CD4-positive, alpha-beta T cell treated with Interleukin-1 beta for 1 hour (primary cell): ENCODE data around the gene SLC51B.
"Not testable (repeated sequence)": the region's sequence is repeated elsewhere in the genome, so short reads cannot be mapped to it uniquely, and the experiment has no call there.

ENCODE experiments used
- DNase-seq, 2 donors: peaks; one replicate each; pipeline ENCODE4 v3.0.0-alpha.2; 2020 to 2022

SLC51B gene

DNA sequence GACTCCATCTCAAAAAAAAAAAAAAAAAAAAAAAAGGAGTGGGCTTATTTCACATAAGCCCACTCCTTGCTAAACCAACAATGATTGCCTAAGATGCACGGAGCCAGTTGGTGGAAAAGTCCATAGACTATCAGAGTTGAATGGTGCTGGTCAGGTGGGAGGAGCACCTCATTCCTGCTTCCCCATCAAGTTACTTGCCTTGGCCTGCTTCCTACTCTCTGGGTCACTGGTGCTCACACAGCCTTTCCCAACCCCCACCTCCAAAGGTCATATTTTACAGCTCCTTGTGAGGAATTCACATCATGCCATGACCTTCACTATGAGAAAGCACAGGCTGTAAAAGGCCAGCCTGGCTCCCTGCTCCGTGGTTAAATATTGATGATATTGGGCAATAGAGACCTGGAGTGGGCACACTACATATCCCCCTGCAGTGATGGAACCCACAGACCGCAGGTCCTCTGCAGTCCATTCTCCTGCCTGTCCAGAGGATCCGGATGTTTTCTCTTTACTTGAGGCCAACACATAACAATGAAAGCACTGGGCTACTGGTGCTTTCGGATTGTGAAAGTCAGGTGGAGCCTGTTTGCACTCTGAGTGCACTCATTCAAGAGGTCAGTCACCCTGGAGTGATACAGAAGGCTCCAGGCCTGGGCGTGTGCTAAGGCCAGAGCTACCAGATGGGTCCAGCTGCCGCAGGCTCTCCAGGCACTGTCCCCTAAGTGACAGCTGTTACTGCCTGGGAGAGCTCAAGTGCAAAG lies at the start of gene SLC51B:
Gene SLC51B (plus strand): TSS at position 664 of the 758 bp plus-strand sequence. CDS start 4,618 bp downstream, outside the sequence.
- no peak for DNase-seq

DNA sequence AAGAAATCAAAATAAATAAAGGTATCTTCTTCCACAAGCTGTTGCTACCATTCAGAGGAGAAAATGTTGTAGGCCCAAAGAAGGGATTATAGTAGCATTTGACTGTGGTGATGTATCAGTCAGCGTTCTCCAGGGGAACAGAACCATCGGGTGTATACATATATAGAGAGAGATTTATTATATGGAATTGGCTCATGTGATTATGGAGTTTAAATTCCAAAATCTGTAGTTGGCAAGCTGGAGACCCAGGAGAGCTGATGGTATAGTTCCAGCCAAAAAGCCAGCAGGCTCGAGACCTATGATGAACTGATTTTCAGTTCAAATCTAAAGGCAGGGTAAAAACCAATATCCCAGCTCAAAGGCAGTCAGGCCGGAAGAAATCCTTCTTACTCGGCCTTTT lies 48.1 kb upstream of the SLC51B start:
- DNase-seq = no peak

DNA sequence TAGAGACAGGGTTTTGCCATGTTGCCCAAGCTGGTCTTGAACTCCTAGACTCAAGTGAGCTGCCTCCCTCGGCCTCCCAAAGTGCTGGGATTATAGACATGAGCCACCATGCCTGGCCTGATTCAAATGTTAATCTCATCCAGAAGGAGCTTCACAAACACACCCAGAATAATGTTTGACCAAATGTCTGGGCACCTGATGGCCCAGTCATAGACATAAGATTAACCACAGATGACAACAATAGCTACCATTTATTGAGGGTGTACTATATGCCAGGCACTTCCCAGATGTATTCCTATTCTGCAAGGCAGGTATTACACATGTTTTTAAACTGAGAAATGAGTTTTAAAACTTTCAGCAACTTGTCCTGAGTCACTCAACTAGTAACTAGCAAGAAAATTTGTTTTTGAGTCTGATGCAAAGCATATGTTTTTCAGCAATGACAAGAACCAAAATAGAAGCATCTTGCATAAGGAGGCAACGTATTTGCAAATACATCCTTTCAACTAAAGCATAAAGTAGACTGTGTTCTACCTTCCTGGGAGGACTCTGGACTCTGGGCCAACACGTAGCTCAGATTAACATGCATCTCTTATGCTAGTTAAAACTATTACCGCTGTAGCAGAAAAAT lies 47.3 kb upstream of the SLC51B start:
- no peak for DNase-seq

DNA sequence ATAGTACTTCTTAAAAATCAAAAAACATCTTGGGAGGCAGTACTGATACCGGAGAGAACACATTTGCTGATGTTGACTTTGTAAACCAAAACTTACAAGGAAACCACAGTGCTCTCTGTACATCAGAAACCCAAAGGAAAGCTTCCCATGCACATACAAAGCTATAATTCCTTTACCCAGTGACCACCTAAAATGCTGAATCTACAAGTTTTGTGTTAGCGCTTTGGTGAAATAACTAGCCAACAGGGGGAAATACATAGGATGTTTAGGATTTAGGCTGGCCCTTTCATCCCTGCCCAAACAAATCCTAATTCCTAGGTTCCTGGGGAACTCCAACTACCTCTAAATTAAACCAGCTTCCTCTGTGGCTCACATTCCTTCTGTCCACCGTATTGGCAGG lies 40.2 kb upstream of the SLC51B start:
- DNase-seq = no peak

DNA sequence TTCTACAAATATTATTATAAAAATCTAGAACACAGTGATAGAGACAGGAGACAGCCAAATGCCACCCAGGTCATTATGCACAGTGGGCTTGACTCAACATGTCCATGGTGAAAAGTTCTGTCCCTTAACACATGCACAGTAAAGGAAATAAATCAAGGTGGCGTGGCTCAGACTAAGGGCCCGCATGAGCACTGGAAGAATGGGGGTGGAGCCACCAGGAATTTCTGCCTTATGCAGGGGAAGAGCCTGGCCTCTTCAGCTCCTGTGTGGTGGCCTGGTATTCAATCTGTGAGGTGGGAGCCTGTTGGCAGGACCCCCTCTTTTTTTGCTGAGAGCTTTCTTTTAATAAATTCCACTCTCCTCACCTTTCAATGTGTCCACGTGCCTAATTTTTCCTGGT lies 38.3 kb upstream of the SLC51B start:
- no peak for DNase-seq

DNA sequence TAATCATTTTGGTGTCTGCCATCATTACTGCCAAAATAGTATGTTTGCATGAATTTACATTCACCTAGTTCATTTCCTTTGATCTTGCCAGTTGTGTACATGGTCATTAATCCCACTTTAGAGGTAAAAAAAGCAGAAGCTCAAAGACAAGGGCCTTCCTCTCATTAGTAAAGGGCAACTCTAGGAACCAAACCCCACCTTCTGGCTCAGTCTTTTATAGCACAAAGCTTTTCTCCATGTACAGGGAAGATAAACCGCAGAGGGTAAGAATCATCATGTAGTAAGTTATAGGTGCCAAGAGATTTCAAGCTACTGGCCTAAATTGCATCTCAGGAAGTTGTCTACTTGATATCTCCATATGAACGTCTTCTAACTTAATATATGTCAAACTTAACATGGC lies 36.2 kb upstream of the SLC51B start:
- DNase-seq = no peak

DNA sequence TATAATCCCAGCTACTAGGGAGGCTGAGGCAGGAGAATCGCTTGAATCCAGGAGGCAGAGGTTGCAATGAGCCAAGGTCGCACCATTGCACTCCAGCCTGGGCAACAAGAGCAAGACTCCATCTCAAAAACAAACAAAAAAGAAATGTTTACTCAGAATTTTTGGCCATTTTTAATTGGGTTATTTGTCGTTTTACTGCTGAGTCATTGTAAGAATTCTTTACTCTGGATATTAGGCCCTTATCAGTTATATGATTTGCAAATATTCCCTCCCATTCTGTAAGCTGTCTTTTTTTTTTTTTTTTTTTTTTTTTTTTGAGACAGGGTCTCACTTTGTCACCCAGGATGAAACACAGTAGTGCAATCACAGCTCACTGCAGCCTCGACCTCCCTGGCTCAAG lies 34.0 kb upstream of the SLC51B start:
- not testable (repeated sequence) for DNase-seq

DNA sequence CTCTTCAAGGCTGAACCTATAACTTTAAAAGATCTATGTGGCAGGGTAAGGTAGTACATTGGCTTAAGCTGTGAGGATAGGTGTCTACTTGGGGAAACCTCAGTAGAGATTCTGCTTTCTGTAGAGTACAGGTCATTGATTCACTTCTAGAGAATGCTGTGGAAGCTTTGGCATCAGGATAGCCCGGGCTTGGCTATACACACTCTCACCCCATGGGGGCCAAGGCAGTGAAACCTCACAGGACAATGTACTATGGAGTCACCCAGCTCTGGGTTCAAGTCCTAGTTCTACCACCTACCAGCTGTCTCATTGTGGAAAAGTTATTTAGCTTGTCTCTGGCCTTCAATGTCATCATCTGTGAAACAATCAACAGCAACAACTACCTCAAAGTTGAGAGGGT lies 24.8 kb upstream of the SLC51B start:
- no peak for DNase-seq

DNA sequence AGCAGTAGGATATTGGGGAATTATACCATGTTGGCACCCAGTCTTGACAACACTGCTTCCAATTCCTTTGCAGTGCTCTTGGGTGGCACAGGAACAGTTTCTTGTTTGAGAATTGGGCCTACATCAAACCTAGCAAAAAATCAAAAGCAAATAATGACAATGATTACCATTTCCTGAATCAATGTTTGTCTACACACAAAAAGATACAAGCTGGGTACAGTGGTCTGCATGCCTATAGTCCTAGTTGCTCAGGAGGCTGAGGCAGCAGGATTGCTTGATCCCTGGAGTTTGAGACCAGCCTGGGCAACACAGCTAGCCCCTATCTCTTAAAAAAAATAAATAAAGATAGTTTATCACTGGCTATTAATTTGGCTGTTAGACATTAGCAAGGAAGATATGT lies 23.7 kb upstream of the SLC51B start:
- no peak for DNase-seq

DNA sequence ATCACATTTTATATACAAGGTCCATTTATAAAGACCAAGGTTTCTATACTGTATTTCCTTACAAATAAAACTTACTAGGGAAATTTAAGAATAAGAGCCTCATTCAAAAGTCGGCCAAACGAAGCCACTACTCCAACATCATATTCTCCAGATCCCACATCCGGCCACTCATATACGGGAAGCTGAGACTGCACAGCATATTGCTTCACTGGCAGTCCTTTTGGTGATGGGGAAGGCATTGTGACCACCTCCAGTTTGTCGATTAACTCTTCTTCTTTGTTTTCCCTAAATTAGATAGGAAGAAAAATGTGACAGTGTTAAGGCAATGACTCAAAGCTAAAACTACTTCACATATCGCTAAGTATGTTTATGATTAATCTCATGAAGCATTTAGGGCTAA lies 18.4 kb upstream of the SLC51B start:
- no peak for DNase-seq

DNA sequence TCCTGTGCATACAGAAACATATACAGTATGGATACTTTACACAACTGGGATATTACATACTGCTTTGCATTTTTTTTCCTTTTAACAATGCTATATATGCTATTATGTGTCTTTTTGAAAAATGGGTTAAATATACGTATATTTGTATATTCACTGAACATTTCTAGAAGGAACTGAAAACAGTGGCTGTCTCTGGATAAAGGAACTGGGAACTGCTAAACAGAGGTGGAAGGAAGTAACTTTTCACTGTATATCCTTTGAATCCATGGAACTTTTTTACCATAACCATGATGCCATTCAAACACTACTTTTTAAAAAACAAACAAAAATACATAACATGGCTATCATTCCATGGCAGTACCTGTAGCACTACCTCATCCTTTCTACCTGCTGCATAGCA lies 17.6 kb upstream of the SLC51B start:
- DNase-seq = no peak

DNA sequence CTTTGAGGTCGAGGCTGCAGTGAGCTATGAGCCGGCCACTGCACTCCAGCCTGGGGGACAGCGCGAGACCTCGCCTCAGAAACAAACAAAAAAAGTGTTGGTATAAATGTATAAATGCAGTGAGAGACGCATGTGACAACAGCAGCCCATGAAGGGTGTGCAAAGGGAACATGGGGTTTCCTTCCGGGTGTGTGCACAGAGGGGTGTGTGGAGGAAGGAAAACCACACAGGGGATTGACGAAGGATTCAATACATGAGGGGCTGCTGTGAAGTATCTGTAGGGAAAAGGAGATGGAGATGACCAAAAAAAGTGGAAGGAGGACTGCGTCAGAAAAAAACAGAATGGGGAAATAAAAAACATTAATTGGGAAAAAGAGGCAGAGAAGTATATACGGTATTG lies 16.8 kb upstream of the SLC51B start:
- DNase-seq = no peak

DNA sequence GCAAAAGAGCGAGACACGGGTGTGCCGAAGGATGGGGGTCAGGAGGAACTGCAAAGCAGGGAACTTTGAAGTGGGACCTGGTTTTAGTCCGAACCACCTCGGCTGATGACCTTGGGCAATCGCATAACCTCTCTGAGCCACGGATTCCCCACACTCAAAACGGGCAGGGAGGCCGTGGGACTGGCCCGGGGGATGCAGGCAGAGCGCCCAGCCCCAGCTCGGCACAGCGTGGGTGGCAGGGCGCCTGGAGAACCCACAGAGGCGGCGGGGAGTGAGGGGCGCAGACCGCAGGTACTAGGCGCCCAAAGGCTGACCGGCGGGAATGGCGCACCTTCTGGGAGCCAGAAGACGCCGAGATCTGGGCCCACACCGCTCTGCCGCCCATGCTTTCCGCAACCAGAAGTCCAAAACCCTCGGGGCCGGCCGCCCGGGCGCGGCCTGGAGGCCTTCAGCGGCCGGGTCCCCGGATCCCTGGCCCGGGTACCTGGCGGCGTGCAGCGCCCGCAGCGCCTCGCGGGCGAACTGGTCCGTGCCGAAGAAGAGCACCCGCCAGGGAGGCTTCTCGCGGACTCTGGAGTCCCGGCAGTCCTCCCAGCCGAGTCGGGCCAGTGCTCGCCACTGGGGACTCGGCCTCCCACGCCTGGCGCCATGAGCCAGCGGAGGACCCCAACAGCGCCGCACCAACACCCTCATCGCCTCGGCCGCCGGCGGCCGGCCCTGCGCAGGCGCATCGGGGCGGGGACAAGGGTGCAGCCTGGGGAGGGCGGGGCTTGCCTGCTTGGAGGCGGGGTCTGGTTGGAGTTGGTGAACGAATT lies 16.1 kb upstream of the SLC51B start, which contains the start of gene MTFMT:
Gene MTFMT (minus strand): TSS at position 719 of the 815 bp plus-strand sequence. CDS start 26 bp downstream, at position 693.
- DNase-seq = peak; percentile 90 to 93

DNA sequence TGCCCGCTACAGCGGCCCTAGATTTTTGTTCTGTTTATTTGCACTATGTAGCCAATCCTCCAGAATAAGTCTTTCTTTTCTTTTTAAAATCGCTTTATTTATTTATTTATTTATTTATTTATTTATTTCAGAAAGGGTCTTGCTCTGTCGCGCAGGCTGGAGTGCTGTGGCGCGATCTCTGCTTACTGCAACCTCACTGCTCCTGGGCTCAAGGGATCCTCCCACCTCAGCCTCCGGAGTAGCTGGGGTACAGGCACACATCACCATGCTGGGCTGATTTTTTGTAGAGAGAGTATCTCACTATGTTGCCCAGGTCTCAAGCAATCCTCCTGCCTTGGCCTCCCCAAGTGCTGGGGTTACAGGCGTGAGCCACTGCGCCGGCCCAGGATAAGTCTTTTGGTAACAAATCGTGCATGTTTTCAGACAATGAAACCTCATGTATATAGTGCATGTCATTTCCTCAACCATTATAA lies 15.4 kb upstream of the SLC51B start:
- DNase-seq = no peak

DNA sequence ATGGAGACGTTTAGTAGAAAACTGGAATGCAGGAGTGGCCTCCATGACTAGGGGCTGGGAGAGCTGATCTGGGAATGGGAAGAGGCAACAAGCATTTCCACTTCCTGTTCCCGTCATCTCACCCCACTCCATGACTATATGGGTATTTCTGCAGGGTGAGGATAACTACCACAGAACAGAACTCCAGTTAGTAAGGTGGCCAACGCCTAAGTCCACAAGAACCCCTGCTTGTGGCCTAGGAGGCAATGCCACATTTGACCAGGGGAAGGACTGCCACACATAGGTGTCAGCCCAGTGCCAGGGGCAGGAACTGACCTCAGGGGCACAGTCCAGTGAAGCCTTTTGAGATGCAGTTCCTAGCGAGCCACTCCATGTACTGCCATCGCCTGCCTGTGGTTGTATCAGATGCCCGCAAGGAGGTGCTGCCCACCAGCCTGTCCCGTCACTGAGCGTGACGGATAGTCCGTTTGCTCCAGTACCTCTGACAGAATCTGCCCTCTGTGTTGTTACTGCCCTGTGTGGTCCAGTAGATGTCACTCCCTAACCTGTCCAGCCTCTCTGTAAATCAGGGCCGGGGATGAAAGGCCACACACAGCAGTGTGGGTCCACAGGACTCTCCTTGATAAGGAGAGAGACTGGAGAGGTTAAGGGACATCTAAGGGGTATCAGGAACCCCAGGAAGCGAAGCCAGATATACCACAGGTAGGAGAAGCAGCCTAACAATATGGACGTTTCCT lies 12.2 kb upstream of the SLC51B start:
- peak; percentile 37 to 55 for DNase-seq

DNA sequence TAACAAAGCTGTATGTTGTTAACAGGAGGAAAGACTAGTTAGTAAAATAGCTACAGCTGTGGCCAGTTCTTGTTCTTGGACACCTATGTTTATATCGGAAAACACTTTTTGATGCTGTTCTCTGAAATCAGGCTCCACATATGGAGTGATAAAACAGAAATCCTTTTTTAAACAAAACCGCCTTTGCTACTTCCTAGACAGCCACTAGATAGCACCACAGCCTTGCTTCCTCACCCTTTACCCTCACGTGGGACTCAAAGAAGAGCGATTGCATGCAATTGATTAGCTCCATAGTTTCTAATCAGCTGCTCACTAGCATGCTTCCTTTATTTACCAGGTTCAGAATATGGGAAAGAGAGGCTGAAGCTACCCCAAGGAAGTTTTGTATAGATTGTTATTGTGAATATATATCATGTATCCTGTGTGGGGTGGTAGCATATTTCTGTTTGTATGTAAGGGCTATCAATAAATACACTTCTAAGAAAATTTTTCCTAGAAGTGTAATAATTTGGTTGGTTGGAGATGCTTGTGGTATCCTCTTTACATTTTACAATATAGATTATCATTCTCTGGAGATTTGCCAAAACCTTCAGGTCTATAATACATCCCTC lies 11.4 kb upstream of the SLC51B start:
- DNase-seq = peak; percentile 19 to 42

DNA sequence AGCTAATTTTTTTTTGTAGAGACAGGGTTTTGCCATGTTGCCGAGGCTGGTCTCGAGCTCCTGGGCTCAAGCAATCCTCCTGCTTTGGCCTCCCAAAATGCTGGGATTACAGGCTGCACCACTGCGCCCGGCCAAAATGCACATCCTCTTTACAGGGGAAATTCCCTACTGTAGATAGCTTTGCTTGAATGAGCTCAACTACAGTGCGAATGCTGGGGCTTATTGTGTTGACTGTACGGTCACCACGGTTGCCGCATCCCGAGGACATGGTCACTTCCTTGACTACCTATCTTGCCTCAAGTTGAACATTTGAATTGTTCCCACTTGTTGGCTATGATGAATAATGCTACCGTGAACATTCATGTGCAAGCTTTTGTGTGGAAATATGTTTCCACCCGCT lies 10.5 kb upstream of the SLC51B start:
- DNase-seq = no peak

DNA sequence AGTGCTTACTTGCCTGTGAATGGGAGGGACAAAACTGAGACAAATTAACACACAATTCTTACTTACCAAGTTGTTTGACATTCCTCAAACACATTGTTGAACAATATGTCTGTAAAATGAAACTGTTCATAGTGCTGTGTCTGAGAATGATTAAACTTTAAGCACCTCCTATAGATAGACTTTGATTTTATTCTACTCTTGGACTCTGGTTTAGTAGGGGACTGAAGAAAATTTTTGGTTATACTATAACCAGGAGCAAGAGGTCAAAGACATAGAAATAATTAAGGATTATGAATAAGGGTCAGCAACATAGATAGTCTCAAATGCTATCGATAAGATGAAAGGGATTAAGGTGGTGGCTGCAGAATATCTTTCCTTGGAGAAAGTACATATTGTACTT lies 7.9 kb upstream of the SLC51B start:
- no peak for DNase-seq

DNA sequence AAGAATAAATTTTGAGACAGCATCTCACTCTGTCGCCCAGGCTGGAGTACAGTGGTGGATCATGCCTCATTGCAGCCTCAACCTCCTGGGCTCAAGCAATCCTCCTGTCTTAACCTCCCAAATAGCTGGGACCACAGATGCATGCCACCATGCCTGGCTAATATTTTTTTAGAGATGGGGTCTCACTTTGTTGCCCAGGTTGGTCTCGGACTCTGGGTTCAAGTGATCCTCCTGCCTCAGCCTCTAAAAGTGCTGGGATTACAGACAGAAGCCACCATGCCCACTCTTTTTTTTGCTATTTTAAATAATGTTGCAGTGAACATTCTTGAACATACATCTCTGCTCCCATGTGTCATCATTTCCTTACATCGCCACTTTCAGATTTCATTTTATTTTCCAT lies 6.8 kb upstream of the SLC51B start:
- DNase-seq = no peak

DNA sequence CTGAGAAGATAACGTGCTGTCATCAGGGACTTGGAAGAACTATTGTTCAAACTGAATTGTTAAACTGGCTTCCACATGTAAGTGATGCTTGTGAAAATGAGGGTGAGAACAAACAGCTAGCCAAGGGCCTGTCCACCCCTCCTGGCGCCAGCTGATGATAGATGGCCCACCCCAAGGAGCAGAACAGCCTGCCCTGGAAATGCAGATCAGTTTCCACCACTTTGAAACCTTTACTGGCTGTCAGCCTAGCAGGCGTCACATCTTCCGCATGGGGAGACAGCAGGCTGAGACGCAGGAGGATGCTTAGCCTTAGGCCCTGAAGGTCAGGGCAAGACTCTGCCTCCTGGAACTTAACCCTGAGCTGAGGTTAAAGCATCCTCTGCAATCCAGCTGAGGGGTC lies 6.4 kb upstream of the SLC51B start:
- DNase-seq = no peak

DNA sequence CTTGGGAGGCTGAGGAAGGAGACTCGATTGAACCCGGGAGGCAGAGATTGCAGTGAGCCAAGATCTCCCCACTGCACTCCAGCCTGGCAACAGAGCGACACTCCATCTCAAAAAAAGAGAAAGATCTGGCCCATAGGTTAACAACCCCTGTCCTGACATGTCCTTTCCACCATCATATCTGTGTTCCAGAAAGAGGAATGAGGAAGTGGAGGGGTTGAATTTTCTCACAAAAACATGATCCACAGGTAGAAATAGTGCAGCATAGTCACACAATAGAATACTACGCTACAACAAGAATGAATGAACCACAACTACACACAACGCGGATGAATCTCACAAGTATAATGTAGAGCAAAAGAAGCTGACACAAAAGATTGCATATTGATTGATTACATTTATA lies 4.7 kb upstream of the SLC51B start:
- DNase-seq = no peak

DNA sequence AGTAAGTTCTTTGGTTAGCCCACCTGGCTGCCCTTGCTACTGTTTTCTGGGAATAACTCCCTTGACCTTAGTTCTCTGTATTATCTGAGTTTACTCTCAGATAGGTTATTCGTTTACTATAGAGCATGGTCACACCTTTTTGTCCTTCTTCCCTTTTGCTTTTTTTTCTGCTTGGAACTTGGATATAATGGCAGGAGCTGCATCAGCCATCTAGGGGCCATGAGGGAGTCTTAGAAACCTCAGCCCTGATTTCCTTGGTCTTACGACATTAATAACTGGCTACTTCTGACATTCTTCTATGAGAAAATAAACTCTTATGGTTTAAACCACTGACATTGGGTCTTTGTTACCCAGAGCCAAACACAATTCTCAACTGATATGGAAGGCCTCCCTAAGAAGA lies 3.4 kb upstream of the SLC51B start:
- DNase-seq = no peak
